DND-41 (cell line): ENCODE data around the gene PTPRN2.
"Not testable (repeated sequence)": the region's sequence is repeated elsewhere in the genome, so short reads cannot be mapped to it uniquely, and the experiment has no call there.

ENCODE experiments used
- ATAC-seq: fragments of 200-7000 bp; cut with Tn5 transposase; 3 replicates; pipeline ENCODE4 v1.9.1; 2021; ENCODE audit warnings: low read depth; ENCODE audit not compliant: insufficient read depth
- DNase-seq: peaks from one replicate; pipeline ENCODE4 v3.0.0-alpha.2; 2020
- H2AFZ ChIP-seq: 2 replicates; pipeline ENCODE4 v1.6.0; 2012; ENCODE audit warnings: low read depth, low read length
- H3K27ac ChIP-seq: 2 replicates; pipeline ENCODE4 v1.5.1; 2012; ENCODE audit warnings: low read length, inconsistent platforms
- H3K27me3 ChIP-seq: fragments of 200-600 bp; sonication (generic); 2 replicates; pipeline ENCODE4 v1.6.0; 2012; ENCODE audit warnings: low read length, mild to moderate bottlenecking, inconsistent platforms; ENCODE audit not compliant: insufficient read depth, poor library complexity
- H3K36me3 ChIP-seq: 2 replicates; pipeline ENCODE4 v1.5.1; 2012; ENCODE audit warnings: low read length, inconsistent platforms; ENCODE audit not compliant: insufficient read depth
- H3K4me1 ChIP-seq: 2 replicates; pipeline ENCODE4 v1.5.1; 2012; ENCODE audit warnings: mild to moderate bottlenecking, low read length; ENCODE audit not compliant: insufficient read depth
- H3K4me2 ChIP-seq: 2 replicates; pipeline ENCODE4 v1.6.0; 2012; ENCODE audit warnings: mild to moderate bottlenecking, moderate library complexity, low read length, inconsistent platforms; ENCODE audit not compliant: insufficient read depth
- H3K4me3 ChIP-seq, 2 experiments: fragments of 200-600 bp in 1 of 2; shearing (Covaris generic) in 1 of 2; 2 replicates each; pipeline ENCODE4 v1.5.1; 2012 to 2016; ENCODE audit warnings: inconsistent platforms in 2 of 2, low read length in 2 of 2, mild to moderate bottlenecking in 2 of 2, low read depth in 1 of 2, moderate library complexity in 1 of 2
- H3K79me2 ChIP-seq: 2 replicates; pipeline ENCODE4 v1.6.0; 2012; ENCODE audit warnings: low read length, inconsistent platforms; ENCODE audit not compliant: insufficient read depth
- H3K9ac ChIP-seq: 2 replicates; pipeline ENCODE4 v1.6.0; 2012; ENCODE audit warnings: low read depth, mild to moderate bottlenecking, inconsistent platforms, low read length, moderate library complexity
- H3K9me3 ChIP-seq: 2 replicates; pipeline ENCODE4 v1.5.1; 2012; ENCODE audit warnings: low read length, moderate library complexity, mild to moderate bottlenecking, inconsistent platforms; ENCODE audit not compliant: insufficient read depth, severe bottlenecking
- H4K20me1 ChIP-seq: 2 replicates; pipeline ENCODE4 v1.6.0; 2012; ENCODE audit warnings: low read length; ENCODE audit not compliant: insufficient read depth
- EZH2 ChIP-seq: IDR thresholded peaks from 3 replicates; pipeline ENCODE4 v1.6.1; 2012; ENCODE audit warnings: borderline replicate concordance, low read depth, mild to moderate bottlenecking, moderate library complexity, low read length, inconsistent platforms; ENCODE audit not compliant: severe bottlenecking
- TF ChIP-seq, protein P1 (sequence below): IDR thresholded peaks from 2 replicates; pipeline ENCODE4 v1.5.1; 2012; ENCODE audit warnings: borderline replicate concordance, low read length, moderate library complexity, mild to moderate bottlenecking; ENCODE audit not compliant: poor library complexity, severe bottlenecking; ENCODE audit errors: extremely low read depth

The PTPRN2 gene

DNA sequence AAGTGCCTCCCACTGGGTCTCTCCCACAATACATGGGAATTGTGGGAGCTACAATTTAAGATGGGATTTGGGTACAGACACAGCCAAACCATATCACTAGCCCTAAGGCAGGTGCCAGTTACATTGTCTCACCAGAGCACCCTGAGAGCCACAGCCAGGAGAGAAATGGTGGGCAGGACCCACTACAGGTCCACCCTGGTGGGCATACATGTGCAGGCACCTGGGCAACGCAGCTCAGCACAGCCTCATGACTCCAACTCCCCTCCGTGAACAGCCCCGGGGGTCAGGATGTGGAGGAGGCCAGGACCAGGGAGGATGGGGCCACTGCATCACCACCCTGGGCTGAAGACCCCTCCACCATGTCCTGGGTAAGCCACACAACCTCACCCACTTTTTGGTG lies 205.7 kb downstream of the PTPRN2 start:
- Histone ChIP-seq H3K4me2 (no peak overlapping the region), H3K9ac (no peak overlapping the region), H3K4me3 (no peak overlapping the region), H4K20me1 (no peaks in the 10 kb centered on the region; the same call in 1 of the 2 replicates), H3K27ac (no peak overlapping the region), H3K36me3 (no peaks in the 10 kb centered on the region), H3K4me1 (no peaks in the 10 kb centered on the region), H2AFZ (no peak overlapping the region), H3K27me3 (no peaks in the 10 kb centered on the region), H3K9me3 (peaks cover 7% of the 10 kb centered on the region), H3K79me2 (no peaks in the 10 kb centered on the region)
- DNase-seq (no peak), ATAC-seq (no peak)
- TF ChIP-seq EZH2, result no peak
- TF ChIP-seq, protein P1, sequence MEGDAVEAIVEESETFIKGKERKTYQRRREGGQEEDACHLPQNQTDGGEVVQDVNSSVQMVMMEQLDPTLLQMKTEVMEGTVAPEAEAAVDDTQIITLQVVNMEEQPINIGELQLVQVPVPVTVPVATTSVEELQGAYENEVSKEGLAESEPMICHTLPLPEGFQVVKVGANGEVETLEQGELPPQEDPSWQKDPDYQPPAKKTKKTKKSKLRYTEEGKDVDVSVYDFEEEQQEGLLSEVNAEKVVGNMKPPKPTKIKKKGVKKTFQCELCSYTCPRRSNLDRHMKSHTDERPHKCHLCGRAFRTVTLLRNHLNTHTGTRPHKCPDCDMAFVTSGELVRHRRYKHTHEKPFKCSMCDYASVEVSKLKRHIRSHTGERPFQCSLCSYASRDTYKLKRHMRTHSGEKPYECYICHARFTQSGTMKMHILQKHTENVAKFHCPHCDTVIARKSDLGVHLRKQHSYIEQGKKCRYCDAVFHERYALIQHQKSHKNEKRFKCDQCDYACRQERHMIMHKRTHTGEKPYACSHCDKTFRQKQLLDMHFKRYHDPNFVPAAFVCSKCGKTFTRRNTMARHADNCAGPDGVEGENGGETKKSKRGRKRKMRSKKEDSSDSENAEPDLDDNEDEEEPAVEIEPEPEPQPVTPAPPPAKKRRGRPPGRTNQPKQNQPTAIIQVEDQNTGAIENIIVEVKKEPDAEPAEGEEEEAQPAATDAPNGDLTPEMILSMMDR, result no peak

- Histone ChIP-seq H2AFZ (no peak overlapping the region), H3K4me3 (no peak overlapping the region), H3K27ac (no peak overlapping the region), H3K4me1 (no peaks in the 10 kb centered on the region), H4K20me1 (no peaks in the 10 kb centered on the region), H3K36me3 (no peaks in the 10 kb centered on the region), H3K27me3 (no peaks in the 10 kb centered on the region), H3K79me2 (no peaks in the 10 kb centered on the region), H3K9ac (no peak overlapping the region), H3K4me2 (no peak overlapping the region), H3K9me3 (peaks cover 7% of the 10 kb centered on the region)
- ATAC-seq (no peak), DNase-seq (no peak)
- no peak for TF ChIP-seq EZH2
- TF ChIP-seq, protein P1, result no peak
Measured at GRCh38 chr7:158378978-158379377, 208.6 kb downstream of the PTPRN2 start.

- no peak for ATAC-seq
Measured at GRCh38 chr7:158377800-158378623, 209.6 kb downstream of the PTPRN2 start.

DNA sequence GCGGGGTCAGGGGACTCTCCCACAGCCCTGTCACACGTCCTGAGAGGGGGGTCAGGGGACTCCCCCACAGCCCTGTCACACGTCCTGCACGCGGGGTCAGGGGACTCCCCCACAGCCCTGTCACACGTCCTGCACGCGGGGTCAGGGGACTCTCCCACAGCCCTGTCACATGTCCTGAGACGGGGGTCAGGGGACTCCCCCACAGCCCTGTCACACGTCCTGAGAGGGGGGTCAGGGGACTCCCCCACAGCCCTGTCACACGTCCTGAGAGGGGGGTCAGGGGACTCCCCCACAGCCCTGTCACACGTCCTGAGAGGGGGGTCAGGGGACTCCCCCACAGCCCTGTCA lies 210.8 kb downstream of the PTPRN2 start:
- ATAC-seq, H3K27ac ChIP-seq, H4K20me1 ChIP-seq, H2AFZ ChIP-seq, H3K4me3 ChIP-seq, H3K9me3 ChIP-seq, H3K27me3 ChIP-seq, H3K9ac ChIP-seq, H3K36me3 ChIP-seq, DNase-seq, H3K79me2 ChIP-seq, H3K4me2 ChIP-seq, H3K4me1 ChIP-seq: not testable (repeated sequence)

More at GRCh38 chr7:158377800-158378623, 209.6 kb downstream of the PTPRN2 start:
- Histone ChIP-seq H3K27me3 (no peaks in the 10 kb centered on the region), H3K4me3 (no peak overlapping the region), H3K4me2 (no peak overlapping the region), H3K36me3 (no peaks in the 10 kb centered on the region), H3K9me3 (peaks cover 7% of the 10 kb centered on the region), H3K27ac (no peak overlapping the region), H3K79me2 (no peaks in the 10 kb centered on the region), H3K9ac (no peak overlapping the region), H4K20me1 (no peaks in the 10 kb centered on the region), H3K4me1 (no peaks in the 10 kb centered on the region), H2AFZ (no peak overlapping the region)
- DNase-seq, result no peak
- TF ChIP-seq EZH2, result no peak

DNA sequence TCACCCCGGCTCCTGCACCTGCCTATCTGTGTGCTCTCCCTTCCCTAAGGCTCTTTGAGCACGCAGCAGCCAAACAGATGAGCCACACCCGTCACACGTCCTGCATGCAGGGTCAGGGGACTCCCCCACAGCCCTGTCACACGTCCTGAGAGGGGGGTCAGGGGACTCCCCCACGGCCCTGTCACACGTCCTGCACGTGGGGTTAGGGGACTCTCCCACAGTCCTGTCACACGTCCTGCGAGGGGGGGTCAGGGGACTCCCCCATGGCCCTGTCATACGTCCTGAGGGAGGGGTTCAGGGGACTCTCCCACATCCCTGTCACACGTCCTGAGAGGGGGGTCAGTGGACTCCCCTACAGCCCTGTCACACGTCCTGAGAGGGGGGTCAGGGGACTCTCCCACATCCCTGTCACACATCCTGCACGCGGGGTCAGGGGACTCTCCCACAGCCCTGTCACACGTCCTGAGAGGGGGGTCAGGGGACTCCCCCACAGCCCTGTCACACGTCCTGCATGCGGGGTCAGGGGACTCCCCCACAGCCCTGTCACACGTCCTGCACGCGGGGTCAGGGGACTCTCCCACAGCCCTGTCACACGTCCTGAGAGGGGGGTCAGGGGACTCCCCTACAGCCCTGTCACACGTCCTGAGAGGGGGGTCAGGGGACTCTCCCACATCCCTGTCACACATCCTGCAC lies 211.3 kb downstream of the PTPRN2 start:
- H3K36me3 ChIP-seq, H4K20me1 ChIP-seq, H3K79me2 ChIP-seq, H3K27ac ChIP-seq, H3K9me3 ChIP-seq, H3K27me3 ChIP-seq, H3K4me3 ChIP-seq, DNase-seq, H3K9ac ChIP-seq, H2AFZ ChIP-seq, ATAC-seq, H3K4me2 ChIP-seq, H3K4me1 ChIP-seq: not testable (repeated sequence)
